ENCODE data around the gene TRIM52.
"Not testable (repeated sequence)": the region's sequence is repeated elsewhere in the genome, so short reads cannot be mapped to it uniquely, and the experiment has no call there.

Gene TRIM52

DNA sequence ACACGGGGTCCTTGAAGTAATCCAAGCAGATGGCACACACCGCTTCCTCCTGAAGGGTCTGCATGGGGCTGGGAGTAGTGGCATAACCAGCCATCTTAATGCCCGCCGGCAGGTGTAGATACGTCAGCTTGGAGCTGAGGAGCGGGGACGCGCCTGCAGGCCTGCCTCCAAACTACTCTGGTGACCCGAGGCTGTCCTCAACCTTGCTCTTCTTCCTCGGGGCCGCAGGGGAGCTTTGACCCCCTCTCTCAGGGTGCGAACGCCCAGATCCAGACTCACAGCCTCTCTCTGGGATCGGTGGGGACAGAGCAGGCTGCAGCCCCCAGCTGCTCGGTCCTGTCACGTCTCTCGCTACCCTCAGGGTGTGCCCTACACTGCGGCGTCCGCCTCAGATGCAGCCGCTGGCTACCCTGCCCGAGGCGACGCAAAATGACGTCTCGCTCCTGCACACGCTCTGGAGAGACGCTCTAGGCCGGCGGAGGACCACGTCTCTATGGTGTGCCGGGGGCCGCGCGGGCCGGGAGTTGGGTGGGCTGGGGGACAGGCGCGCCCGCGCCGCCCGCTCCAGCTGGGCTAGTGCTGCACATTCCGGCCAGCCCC lies at the start of gene TRIM52:
Gene TRIM52 (minus strand): TSS at position 424 of the 600 bp plus-strand sequence. CDS start 330 bp downstream, at position 94.
- DNase-seq (ENCODE audit: low spot score), result peak; percentile 91

DNA sequence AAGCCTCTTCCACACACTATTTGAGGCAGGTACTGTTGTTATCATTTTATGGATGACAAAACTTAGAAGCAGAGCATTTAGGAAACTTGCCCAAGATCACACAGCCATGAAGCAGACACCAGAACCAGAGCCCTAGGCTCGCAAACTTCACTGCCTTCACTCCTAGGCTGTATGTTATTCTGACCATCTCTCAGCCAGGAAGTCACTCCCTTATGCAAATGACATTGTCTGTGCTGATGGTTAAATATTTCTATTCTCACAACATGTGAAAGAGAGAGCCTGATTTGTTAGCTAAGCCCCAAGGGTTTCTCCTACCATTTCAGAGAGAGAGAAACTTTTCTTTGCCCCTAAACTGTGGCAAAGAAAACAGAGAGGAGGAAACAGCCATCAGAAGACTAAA lies 26.4 kb upstream of the TRIM52 start:
- DNase-seq (ENCODE audit: low spot score), result not testable (repeated sequence)

DNA sequence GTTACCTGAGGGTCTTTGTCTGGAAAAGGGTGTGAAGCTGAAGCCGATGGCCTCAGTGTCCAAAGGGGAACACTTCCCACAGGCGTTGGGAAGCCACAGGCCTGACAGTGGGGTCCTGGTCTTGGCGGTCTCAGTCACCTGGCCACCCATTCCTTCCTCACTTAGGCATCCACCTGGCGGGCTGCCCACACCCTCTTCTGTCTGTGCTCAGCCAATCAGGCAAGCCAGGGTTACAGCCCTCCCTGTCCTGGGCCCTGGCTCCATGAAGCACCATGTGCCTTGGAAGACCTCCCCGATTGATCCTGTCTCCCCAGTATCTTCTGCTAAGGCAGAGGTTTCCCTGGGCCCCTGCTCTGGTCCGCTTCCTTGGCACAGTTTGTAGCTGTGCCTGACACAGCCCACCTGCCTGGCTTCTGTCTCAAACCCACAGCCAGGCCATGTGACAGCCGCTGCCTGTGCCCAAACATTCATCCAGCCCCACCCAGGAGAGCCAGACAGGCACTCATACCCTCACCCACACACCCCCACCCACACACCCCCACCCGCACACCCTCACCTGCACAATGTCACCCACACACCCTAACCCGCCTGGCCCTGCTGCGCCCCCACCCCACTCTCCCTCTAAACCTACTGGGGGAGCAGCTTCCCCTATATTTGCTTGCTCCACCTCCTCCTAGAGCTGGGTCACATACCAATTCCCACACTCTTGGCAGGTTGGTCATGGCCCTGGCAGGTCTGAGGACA lies 25.2 kb upstream of the TRIM52 start:
- DNase-seq (ENCODE audit: low spot score), result not testable (repeated sequence)

DNA sequence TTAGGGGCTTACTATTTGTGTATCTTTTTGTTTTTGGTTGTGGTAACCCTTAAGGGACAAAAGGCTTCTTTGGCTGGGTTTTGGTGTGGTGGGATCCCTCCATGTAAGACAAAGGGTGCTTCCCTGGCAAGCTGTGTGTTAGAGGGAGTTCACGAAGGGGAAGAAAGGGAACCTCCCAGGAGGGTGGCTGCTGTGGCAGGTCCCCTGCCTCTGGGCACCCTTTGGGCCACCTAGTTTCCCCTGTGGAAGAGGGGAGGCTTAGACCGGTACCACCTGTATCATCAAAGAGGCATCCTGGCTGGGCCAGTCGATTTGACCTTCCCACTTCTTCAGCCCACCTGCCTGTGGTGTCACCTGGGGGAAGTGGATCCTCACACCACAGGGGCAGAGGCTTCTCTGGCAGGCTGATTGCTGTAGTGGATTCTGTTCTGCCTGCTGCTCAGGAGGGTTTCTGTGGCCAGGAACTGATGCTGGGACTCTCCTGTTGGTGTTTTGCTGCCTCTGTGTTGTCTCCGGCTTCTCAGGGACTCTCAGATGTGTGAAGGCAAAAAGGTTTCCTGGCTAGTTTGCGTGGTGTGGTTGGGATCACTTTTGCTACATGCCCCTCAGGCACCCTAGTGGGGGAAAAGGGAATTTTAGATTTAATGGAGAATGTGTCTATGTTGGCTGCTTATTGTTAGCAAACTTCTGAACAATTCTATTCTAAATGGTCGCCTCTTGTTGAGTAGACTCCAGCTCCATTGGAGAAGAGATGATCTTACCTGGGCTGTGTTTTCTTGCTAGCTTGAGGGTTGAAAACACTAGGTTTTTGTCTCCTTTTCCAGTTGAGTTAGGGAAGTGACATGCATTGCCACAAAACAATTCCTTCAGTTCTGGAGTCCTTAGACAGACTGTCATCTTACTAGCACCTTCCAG lies 23.2 kb upstream of the TRIM52 start:
- not testable (repeated sequence) for DNase-seq (ENCODE audit: low spot score)

DNA sequence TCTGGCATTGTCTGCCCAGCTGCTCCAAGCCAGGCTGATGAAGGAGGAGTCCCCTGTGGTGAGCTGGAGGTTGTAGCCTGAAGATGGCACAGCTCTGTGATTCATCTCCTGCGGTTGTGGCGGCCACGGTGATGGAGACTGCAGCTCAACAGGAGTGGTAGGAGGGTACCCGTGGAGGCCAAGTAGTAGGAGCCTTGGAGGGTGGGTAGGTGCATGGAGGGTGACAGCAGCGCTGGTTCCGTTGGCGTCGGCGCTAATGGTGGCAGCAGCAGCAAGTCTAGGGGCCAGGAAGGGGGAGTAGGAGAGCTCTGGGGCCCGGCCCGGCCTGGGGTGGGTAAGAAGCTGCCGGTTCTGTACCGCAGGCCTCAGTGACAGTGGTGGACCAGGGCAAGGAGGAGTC lies 22.4 kb upstream of the TRIM52 start:
- DNase-seq (ENCODE audit: low spot score), result no peak

DNA sequence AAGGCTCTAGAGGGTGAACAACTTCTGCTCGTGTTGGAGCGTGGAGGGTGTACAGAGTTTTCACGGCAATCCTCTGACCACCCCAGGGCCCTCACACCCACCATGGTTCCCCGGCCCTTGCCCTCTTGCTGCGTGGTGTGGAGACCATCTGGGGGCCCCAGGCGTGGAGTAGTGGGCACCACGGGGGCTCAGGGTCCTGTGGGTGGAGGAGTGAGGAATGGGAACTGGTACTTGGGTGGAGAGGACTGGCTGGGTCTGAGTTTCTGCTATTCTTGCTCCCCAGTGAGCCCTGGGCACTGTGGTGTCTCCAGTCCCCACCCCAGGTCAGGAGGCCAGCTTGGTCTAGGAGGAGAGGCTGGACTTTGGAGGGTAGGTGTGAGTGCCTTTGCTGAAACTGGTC lies 21.9 kb upstream of the TRIM52 start:
- DNase-seq (ENCODE audit: low spot score), result no peak

DNA sequence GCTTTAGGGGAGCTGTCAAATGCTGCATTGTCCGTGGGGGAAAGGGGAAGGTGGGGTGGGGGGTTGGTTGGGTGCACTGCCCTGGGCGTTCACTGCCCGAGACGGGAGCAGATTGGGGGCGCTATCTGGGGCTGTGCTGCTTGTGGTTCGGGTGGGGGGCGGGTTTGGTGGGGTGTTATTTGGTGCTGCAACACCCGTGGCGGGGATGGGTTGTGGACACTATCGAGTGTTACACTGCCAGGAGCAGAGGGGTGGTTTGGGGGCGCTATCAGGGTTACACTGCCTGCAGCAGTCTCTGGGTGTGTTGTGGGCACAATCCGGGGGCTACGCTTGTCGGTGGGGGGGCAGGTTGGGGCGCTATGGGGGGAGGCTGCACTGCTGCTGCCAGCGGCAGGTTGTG lies 21.5 kb upstream of the TRIM52 start:
- not testable (repeated sequence) for DNase-seq (ENCODE audit: low spot score)

DNA sequence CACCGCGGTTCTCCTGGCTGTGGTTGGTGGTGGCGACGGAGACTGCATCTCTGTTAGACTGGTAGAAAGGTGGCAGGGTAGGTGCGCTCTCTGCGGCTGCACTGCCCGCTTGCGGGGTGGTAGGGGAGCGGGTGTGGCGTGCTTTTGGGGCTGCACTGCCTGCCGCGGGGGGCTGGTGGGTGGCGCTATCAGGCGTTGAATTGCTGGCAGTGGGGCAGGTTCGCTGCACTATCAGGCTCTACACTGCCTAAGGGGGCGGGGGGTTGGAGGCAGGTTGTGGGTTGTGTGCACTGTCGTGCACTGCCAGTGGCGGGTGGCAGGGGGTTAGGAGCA lies 21.0 kb upstream of the TRIM52 start:
- DNase-seq (ENCODE audit: low spot score), result no peak

DNA sequence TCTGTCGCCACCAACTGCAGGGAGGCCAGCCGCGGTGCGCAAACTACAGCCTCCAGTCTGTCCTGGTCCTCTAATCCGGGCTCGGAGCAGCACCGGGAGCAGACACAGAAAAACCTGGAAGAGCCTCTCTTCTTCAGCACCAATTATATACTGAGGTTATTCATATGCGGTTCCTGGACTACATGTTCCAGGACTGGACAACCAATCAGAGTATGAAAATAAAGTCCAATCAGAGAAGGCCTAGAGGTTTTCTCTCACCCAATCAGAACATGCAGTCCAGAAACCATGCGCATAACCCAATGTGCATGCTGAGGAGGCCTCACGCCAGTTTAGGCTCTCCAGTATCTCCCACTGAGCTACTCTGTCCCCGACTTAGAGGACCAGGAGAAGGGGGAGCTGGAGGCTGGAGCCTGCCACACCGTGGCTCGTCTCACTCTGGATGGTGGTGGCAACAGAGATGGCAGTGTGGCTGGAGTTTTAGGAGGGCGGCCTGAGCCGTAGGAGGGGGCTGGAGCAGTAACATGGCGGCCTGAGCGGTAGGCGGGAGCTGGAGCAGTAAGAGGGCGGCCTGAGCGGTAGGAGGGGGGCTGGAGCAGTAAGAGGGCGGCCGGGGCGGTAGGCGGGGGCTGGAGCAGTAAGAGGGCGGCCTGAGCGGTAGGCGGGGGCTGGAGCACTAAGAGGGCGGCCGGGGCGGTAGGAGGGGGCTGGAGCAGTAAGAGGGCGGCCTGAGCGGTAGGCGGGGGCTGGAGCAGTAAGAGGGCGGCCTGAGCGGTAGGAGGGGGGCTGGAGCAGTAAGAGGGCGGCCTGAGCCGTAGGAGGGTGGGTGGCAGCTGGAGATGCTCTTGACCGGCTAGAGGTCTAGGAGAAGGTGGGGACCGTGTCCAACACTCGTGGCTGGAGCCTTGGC lies 20.4 kb upstream of the TRIM52 start:
- DNase-seq (ENCODE audit: low spot score), result peak; percentile 89

DNA sequence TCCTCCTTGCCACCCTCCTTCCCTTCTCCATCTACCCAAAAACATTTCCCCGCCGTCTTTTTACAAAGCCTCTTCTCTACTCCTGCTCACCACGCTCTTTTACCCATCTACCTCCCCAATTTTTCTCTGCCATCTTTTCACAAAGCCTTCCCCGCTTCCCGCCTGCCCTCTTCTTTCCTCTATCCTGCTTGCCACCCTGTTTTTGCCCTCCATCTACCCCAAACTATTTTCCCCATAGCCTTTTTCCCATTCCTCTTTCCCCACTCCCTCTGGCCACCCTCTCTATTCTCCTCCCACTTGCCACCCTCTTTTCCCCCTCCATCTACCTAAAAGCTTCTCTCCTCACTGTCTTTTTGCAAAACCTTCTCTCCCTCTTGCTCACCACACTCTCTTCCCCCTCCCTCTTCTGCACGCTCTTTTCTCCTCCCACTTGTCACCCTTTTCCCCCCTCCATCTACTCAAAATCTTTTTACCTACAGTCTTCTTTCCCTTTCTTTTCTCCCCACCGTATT lies 19.4 kb upstream of the TRIM52 start:
- DNase-seq (ENCODE audit: low spot score), result no peak

DNA sequence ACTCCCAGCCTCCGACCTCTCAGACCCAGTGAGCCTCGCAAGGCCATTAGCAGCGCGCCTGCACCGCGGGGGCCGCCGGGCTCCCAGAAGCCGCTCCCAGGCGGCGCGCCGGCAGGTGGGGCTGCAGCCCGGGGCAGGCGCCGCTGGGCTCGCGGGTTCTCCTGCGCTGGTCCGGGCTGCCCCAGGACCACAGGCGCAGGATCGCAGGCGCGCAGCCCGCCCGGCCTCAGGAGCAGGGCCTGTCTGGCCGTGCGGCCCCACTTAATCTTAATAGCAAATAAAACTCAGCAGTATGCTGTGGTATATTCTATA lies 12.4 kb upstream of the TRIM52 start:
- not testable (repeated sequence) for DNase-seq (ENCODE audit: low spot score)

DNA sequence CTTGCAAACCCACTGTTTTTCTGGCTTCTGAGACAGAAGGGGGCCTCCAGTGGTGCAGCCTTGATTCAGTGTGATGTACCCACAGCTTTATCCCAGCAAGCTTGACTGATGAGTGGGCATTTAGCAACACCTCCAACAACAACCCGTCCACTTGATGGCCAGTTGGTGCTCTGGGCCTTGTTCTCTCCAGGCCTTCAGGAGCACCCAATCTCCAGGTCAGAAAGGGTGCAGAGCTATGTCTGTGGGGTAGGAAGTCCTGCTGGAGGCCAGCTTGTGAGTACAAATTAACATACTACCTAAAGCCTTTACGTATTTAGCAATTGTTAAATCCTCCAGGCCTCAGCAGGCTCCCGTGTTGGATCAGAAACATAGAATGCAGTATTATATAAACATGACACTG lies 10.1 kb upstream of the TRIM52 start:
- no peak for DNase-seq (ENCODE audit: low spot score)

DNA sequence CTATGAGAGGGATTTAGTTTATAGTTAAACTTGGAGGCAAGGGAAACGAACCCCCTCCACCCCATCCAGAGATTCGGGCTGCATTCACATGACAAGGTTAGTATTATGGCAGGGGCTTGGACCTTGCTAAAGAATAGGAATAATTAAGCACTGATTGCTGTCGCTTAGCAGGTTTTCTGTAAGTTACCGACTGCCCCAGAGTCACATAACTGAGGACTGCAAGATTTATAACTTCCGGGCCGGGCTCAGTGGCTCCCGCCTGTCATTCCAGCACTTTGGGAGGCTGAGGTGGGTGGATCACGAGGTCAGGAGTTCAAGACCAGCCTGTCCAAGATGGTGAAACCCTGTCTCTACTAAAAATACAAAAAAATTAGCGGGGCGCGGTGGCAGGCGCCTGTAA lies 7.0 kb upstream of the TRIM52 start:
- not testable (repeated sequence) for DNase-seq (ENCODE audit: low spot score)

DNA sequence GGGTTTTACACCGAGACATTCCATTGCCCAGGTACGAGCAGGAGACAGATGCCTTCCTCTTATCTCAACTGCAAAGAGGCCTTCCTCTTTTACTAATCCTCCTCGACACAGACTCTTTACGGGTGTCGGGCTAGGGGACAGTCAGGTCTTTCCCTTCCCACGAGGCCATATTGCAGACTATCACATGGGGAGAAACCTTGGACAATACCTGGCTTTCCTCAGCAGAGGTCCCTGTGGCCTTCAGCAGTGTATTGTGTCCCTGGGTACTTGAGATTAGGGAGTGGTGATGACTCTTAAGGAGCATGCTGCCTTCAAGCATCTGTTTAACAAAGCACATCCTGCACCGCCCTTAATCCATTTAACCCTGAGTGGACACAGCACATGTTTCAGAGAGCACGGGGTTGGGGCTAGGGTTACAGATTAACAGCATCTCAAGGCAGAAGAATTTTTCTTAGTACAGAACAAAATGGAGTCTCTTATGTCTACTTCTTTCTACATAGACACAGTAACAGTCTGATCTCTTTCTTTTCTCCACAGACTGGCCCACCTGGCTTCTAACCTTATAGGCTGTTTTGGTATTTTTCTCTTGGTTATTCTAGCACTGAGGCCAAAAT lies 6.5 kb upstream of the TRIM52 start:
- DNase-seq (ENCODE audit: low spot score), result not testable (repeated sequence)

DNA sequence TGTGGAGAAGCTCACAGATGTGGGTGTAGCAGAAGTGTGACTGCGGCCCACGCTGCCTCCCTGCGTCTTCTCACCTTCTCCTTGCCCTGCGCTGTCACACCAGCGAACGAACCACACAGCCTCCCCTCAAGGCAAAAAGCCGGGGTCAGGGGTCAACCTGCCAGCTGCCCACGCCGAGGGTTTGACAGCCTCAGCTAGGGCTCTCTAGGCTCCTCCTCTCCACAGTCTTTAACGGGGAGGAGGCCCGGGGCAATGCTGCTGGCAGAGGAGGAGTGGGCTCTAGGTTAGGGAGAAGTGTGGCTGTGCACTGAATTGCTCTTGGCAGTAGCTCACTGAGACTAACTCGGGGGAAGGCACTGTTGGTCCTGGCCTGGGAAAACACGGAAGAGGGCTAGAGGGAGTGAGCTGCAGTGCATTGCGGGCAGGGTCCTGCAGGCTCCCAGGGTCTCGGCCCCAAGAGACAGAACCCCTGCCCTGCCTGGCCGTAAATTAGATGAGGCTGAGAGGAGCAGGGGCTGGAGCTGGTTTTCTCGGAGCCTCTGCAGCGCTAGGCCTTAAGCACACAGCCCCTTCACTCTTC lies 4.2 kb upstream of the TRIM52 start:
- no peak for DNase-seq (ENCODE audit: low spot score)

DNA sequence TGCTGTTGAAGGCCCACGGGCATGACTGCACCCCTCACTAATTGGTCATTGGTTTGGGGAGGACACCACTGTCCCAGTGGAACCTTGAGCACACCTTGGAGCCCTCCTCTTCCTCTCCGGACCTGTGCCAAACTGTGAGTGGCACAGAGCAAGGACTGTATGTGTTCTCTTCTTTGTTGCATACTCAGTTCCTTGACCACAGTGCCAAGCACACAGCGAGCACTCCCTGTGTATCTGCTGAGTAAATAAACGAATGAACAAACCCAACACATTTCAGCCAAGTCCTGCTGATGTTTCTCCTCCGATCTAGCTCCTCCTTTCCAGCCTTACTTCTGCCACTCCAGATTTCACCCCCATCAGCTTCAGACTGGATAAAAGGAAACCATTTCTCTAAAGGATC lies 2.7 kb upstream of the TRIM52 start:
- DNase-seq (ENCODE audit: low spot score), result no peak

DNA sequence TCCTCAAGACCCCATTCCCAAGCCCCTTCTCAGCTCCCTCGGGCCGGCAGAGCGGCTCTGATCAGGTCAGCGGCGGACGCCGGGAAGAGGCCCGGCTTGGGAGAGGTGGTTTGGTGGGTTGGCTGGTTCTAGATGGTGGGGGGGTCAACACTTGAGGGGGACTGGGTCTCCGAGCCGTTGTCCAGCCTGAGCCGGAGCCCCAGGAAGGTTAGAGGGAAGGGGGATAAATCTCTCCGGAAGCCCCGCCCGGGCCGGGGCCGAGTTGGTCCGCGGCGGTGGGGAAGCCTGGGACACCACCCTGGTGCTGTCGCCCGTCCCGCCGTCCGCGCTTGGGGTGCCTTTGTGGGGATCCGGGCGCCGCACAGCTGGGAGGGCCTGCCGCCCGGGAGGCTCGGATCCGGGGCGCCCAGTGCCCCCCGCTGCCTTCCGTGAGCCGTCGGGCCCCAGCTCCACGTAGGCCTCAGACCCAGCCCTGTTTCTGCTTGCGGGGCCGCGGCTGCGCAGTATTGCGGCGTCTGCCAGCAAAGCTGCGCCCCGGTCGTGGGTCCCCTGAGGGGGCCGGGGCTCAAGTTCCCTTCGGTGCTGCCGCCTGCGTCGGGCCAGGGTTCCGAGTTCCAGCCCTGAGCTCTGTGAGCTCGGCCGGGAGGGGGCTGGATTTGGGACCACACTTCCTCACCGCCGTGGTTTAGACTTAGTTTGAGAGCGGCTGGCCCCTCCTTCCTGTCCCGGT lies 542 bp upstream of the TRIM52 start:
- DNase-seq (ENCODE audit: low spot score), result peak; percentile 84

DNA sequence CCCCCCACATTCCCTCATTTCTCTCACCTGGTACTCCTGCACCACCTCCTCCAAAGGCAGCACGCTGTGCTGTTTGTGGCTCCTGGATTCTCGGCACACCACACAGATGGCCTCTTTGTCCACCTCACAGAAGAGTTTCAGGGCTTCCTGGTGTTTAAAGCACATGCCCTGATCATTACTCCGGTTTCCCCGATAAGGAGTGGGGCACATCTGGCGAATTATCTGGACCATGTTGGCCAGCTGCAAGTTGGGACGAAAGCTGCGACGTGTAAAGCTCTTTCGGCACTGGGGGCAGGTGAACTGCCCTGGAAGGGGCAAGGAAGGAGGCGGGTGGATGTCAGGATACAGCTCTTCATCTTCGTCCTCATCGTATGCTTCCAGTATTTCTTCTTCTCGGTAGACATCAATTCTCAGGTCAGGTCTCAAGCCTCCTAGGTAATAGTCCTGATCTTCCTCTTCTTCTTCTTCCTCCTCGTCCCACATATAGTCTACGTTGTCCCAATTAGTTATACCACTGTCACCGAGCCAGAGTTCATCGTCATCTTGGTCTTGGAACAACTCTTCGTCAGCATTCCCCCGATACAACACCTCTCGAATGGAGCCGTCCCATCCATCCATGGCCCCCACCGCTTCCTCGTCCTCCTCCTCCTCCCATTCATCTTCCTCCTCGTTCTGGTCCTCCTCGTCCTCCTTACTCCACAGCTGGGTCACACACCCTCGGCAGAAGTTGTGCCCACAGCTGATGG lies 796 bp downstream of the TRIM52 start:
- DNase-seq (ENCODE audit: low spot score), result no peak

DNA sequence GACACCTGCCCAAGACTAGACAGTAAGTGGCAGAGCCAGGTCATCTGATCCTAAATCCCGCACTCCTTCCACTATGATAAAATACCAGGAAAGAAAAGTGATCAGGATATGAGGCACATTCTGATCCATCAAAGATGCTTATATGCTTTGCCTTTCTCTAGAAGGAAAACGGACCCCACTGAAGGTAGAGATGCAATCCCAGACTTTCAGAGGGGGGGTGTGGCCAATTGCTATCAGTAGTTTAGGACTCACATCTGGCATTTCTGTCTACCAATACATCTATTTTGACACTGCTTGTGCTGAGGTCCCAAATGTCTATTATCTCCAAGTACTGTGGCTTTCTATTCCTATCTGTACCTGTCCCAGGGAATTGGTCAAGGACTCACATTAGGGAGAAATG lies 1.7 kb downstream of the TRIM52 start:
- no peak for DNase-seq (ENCODE audit: low spot score)

DNA sequence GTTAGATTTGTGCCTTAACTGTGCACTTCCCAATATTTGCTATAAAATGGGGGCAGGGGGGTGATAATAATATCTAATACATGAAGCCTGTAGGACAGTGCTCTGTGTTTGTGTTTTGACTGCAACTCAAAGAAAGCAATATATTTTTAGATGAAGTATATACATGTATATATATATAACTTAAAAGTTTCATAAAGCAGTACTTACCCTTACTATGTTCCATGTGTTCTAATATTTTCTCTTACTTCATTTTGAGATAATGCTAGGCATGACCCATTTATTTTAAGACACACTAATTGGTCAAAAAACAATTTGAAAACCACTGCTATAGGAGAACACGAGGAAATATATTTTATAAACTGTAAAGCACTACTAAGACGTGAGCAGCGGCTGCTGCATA lies 2.4 kb downstream of the TRIM52 start:
- DNase-seq (ENCODE audit: low spot score), result no peak

Data from D341Med (cell line).